HG03575 (cell line): ENCODE results near the gene TBC1D2B.

Experiments used
- ATAC-seq: cut with Tn5 transposase; IDR thresholded peaks from one replicate; pipeline ENCODE4 v1.9.1; 2021; ENCODE audit not compliant: unreplicated experiment, insufficient number of reproducible peaks, low FRiP score; ENCODE audit errors: extremely low read depth

Gene TBC1D2B

DNA sequence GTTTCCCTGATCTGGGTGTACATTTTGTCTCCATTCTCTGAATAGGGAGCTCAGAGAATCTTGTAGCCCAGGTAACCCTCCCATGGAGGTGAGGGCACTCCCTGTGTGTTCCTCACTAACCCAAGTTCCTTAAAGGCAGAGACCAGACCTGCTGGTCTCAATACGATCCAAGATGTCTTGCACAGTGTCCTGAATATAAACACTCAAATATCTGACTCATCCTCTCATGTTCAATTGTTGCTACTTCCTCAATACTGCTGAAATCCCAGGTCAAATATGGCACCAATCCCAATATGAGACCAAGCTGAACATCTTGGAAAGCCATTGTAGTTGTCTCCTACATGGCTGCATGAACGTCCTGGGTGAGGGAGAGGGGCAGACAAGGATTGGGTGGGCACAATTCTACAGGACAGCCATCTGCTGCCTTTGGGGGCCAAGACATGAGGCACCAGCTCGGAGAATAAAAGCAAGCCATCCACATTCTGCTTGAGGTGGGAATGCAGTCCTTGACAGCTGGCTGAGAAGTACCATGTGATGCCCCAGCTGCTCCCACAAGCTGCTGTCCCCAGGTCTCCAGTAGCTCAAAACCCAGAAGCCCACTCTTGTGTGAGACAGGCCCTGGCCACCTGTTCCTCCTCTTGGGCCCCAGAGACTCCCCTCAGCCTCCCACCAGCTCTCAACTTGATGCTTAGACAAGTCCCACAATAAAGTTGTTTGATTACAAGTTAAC lies 18.2 kb downstream of the TBC1D2B start:
- no peak for ATAC-seq

DNA sequence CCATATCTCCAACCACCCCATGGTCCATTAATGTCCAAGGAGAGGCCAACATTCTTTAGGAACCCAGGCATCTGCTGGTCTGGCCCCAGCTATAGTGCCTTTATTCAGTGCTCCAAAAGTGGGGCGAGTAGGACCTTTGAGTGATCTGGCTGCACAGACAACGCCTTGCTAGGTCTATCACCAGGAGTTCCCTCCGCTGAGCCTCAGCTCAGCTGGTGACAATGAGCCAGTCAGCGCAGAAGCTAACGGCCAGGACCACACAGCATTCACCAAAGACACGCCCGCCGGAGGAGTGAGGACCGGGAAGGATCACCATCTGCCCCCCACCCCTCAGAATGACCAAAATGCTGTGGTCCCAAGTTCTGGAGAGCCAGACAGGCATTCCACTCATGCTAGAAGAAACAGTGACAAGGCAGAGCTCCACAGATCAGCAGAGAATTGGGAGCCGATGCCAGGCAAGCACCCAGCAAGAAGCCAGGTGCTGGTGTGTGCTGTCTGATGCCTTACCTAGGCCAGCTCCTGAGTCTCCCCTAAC lies 19.0 kb downstream of the TBC1D2B start:
- ATAC-seq = no peak

DNA sequence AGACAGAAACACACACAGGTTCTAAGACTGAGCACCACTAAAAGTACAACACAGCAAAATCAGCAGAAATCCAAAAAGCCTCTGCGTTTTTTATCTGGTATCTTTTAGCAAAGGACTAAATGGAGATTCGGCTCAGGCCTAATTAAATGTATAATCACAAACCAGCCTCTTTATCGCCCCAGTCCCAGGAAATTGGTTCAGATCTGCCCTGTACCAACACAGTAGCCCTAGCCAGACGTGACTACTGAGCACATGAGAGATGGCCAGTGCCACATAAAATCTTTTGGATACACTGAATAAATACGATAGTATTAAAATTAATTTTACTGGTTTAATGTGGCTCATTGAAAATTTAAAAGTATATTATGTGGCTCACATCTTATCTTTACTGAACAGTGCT lies 19.7 kb downstream of the TBC1D2B start:
- no peak for ATAC-seq

DNA sequence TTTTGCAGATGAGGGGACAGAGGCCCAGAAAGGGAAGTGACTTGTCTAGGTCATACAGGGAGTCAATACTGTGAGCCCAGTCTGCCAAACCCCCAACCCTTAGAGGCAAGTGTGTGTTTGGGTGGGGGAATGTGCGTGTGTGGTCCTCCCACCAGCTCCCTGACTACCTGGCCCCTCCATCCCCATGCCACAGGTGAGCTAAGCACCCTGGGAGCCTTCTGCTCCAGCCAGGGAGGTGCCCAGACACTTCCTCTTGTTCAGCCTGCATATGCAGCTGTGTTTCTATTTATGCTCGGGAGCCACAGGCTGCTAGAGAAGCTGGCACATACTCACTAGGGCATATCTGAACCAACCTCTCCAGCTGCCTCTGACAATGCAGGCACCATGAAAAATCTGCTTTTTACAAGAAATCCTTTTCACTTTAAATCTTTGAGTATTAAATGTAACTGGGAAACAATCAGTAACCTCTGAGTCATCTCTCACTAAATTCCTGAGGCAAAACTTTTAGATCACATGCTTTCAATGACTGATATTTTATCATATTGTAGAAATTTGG lies 20.7 kb downstream of the TBC1D2B start:
- ATAC-seq = no peak

DNA sequence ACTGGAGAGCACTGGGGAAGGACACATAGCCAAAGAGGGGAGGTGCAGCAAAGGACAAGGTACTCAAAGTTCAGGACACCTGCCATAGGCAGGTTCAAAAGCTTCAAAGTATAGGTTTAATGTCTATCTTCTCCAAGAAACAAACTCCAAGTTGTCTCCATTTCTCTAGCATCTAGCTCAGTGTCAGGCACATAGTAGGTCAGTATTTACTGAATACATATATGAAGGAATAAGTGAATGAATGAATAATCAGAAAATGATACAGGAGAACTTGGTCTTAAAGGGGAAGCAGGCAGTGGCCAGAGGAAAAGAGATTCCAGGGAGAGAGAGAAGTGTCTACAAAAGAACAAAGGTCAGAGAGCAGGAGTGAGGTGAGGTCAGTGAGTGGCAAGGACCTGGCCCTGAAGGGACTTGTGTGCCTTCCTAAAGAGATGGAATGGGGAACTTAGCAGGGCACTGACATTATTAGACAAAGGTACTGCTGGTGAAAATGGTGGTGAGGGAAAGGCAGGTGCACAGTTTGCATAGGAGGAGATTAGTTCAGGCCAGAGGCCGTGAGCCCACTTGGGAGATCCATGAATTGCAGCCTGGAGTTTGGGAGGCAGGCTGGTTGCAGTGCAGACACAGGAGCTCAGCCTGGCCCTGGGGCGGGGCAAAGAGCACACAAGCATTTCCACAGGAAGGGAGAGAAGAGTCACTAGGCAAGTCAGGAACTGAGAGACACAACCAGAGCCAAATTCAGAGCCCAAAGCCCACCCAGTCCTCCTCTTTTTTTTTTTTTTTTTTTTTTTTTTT lies 21.4 kb downstream of the TBC1D2B start:
- ATAC-seq = no peak

DNA sequence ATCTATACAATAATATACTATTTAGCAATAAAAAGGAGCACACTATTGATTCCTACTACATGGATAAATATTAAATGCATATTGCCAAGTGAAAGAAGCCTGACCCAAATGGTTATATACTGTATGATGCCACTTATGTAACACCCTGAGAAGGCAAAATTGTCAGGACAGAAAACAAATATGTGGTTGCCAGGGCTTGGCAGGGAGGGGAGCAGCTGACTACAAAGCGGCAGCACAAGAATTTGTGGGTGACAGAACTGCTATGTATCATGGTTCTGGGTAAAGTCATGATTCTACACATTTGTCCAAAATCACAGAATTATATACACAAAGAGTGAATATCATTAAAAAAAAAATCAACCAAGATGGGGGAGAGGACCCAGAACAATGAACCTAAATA lies 22.5 kb downstream of the TBC1D2B start:
- no peak for ATAC-seq

DNA sequence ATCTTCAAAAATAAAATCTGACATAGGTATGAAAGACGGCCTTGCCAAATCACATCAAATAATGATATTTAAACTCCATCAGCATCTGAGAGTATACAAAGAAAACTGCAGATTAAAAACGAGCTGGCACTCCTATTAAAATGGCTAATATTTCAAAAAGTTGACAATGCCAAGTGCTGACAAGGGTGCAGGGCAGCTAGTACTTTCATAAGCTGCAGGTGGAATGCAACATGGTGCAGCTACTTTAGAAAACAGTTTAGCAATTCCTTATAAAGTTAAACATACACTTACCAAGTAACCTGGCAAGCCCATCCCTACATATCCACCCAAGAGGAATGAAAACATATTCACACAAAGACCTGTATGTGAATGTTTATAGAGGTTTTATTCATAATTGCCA lies 23.0 kb downstream of the TBC1D2B start:
- no peak for ATAC-seq

DNA sequence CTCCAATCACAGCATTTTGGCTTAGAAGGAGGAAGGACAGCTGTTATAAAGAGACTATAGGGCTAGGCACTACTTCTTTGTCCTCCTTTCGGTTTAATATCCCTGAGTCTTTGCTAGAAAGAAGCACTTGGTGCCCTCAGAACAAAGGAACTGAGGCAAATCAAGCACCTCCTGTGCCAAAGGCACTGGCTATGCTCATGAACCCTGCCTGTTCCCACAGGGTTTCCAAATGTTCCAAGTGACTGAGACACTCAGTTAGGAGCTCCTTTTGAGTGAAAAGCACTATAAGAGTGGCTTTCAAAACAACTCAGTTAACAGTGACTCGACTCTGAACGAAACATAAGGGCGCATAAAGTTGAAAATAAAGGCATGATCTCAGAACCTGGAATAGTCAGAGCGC lies 25.0 kb downstream of the TBC1D2B start:
- no peak for ATAC-seq

DNA sequence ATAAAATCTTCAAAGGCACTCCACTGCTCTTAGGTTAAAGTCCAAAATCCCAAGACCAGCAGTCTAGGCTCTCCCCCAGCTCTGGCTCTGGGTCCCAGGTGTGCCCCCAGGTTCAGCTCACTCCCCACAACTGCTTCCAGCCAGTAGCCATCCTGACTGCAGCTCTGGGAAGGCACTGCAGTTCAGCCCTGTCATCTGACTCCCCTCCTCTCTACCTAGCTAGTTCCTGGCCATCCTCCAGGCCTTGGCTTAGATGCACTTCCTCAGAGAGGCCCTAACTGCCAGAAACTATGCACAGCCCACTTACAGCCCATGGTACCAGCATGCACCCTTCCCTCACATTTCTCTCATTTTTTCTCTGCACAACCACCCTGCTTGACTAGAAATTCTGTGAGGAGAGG lies 25.5 kb downstream of the TBC1D2B start:
- ATAC-seq = no peak

DNA sequence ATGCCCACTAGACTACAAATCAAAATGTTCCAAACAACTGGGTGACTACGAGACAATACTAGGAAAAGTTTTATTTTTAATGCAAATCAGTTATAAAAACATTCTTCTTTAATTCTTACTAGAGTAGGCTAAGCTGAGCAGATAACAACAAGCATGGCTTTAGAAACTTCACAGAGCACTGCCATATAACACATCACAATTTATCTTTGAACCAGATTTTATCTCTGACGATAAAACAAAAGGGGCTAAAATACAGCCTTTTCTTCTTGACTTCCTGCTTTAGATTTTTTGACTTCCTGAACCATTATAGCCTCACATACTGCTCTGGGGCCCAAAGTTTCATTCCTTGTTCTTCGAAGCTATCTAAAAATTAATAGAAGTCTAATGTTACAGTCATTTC lies 25.9 kb downstream of the TBC1D2B start:
- ATAC-seq = no peak

DNA sequence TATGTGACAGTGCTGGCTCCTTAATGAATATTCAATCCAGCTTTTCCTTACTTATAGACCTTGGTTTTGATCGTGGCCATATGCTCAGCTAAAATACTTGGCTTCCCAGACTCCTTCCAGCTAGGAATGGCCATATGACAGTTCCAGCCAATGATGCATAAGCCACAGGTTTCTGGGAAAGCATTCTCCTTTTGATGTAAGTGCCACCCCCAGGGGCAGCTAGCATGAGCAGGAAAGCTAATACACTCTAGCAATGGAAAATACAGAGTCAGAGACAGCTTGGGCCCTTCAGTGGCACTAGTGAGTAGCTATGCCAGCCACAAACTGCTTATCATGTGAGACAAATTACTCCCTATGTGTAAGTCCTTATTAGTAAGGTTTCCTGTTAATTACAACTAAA lies 26.7 kb downstream of the TBC1D2B start:
- no peak for ATAC-seq

DNA sequence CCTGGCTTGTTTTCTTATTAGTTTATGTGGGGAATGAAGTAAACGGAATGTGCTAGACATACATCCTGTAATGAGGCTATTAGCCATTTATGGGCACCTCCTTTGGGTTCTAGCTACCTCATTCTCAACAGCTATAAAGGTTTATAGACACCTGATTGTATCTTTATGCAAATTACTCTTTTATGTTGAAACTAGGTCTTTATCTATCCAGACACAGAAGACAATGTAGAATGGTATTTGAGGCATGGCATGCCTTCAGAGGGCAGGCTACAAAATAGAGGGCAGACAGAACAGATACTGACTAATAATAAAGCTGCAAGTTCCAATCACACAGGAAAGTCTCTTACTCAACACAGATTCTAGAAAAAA lies 27.1 kb downstream of the TBC1D2B start:
- ATAC-seq = no peak

DNA sequence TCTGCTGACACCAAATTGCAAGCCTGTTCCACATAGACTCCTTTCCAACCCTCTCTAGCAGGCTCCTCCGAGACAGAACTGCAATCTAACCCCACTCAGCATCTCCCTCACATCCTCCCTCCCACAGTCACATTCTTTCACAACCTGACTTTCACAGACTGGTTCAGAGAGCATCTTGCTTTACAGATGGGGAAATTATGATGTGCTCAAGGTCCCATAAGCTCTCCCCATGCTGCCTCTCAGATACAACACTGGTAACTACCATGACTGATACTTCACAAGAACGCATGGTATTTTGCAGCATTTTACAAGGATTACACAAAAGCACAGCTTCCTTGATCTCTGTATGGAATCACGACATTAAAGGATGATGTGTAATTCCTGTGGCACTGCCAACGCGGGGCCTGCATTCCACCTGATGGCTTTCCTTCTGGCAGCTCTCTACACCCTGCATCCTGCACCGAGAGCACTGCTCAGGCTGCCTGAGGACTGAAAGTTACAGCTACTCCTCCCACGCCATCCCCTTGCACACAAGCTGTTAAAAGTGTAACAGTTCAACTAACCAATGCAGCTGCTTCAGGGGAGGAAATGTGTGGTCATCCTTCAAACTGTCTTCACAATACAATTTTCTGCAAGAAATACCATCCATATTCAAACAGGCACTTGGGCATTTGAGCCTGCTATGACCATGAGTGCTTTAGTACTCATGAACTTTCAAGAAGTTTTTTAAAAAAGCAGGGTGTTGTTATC lies 27.6 kb downstream of the TBC1D2B start:
- ATAC-seq = no peak

DNA sequence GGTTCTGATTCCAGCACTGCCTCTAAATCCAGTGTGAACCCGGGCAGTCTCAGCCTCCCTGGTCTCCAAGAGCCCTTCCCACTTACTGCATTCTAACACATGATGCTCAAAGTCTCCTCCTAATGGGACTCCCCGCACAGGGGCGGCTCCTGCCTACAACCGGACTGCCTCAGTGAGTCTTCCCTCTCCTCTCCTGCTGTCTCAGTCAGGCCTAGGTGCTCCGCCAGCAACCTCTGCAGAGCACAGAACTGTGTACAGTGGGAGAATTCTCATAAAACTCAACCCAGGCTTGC lies 28.9 kb downstream of the TBC1D2B start:
- no peak for ATAC-seq

DNA sequence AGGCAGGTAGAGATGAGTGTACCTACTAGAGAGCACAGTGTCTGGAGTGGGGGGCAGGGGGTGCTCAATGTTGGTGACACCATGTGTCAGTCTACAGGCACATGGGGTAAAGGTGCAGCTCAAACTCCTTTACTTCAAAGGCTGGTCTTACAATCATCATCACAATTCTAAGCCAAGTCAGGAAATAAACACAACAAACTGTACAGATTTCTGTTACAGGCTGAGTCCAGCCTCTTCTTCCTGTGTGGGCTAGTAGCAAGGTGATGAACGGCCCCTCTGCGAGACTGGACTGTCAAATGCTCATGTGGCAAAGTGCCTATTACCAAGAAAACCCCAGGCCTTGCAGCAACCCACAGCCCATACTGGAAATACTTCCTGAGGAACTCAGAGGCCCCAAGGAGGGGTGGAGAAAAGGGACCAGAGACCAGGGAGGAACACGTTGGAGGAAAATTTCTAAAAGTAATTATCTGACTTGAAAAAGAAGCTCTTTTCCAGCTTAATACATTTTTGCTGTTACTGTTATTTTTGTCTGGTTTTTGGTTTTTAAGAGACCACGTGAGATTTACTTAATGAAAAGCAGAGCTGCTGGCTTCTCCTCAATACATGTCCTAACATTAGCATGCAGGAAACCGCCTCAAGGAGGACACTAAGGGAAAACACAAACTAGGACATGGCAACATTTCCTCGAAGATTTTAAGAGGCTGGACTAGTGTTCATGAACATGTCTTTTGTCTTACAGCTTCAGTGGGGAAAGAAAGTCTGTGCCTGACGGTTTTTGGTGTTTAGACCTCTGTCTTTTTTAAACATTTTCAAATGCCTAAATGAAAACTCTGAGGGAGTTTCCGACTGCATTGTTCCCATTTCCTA lies 29.5 kb downstream of the TBC1D2B start:
- no peak for ATAC-seq

DNA sequence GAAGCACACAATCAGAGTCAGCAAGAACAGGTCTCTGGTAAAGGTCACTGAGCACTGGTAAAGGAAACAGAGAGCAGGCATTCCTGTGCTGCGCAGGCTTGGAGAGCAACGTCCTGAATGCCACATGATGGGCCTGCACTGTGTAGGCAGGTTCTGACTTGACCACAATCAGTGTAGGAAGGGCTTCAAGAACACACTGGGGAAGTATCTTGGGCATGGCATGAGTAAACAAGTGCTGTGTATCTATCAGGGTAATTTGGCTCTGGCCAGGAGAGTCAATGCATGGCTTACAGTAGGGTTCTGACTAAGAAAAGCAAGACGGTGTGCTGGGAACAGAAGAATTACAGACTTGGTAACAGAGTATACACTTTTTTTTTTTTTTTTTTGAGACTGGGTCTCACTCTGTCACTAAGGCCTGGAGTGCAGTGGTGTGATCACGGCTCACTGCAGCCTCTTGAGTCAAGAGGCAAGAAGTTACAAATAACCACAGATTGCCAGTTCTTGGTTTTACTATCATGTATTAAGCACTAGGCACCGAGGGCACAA lies 30.6 kb downstream of the TBC1D2B start:
- no peak for ATAC-seq

DNA sequence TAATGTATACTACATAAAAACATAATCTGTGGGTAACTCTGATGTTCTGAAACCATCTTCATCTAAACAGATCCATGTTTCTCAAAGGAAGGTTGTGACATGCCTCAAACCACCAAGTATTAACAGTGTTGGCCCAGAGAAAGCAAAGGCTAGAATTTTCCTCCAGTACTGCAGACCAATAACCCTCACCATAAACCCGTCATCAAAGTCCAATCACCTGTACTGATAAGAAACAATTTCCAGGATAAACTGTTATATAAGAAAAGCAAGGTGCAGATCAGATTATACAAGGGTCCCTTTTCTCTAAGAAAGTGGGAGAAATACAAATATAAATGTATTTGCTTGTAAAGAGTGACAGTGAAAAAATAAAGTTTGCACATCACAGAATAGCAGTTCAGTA lies 32.3 kb downstream of the TBC1D2B start:
- no peak for ATAC-seq

DNA sequence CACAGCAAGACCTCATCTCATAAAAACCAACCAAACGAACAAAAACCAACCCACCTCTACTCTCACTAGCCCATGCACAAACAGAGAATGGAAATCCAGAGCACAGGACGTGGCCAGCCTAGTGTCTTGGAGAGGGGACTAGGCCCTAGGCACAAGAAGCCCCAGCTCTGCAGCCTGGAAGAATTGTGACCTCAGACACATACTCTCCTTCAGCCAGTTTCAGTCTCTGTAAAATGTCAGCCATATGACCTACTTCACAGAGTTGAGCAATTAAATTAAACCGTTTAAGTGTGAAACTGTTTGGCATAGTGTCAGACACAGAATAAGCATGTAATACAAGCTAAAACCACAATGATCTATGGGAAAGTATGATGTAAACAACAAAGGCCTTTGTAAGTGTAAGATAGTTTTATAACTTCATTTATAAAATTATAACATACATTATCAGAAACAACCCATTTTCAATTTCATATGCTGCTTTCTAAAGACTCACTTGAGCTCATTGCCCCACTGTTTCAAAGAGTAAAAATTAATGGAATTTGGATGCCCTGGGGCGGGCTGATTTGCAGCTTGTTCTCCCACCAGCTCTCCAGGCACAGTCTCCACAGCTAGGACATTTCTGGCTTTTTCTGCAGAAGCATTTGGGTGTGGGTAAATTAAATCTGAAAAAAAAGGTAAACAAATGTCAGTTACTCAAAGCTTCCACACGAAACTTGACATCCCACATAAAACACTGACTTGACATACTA lies 32.9 kb downstream of the TBC1D2B start:
- ATAC-seq = no peak
